Stimulated activated CD8-positive, alpha-beta memory T cell treated with anti-CD3 and anti-CD28 coated beads, Interleukin-15, amount 100 ng/mL, for 48 hours (primary cell): ENCODE results near the gene FBXO2.

Experiments
- DNase-seq, 2 donors: peaks; one replicate each; pipeline ENCODE4 v3.0.0-alpha.2; 2020; ENCODE audit warnings: low read depth in 2 of 2

The FBXO2 gene

GRCh38 chr1:11682287-11682771 lies 28.1 kb upstream of the FBXO2 start:
- no peak for DNase-seq

- DNase-seq: peak; percentile 82 to 84
Observed at GRCh38 chr1:11681071-11681771, 27.0 kb upstream of the FBXO2 start, which contains the start of gene MAD2L2. TSS of gene MAD2L2 (minus strand) at chr1:11681148. CDS start at chr1:11680601, 547 bp downstream.

GRCh38 chr1:11680270-11681070 lies 26.2 kb upstream of the FBXO2 start:
- no peak for DNase-seq

- no peak for DNase-seq
Observed at GRCh38 chr1:11678442-11678841, 24.2 kb upstream of the FBXO2 start.

GRCh38 chr1:11676386-11677103 lies 22.3 kb upstream of the FBXO2 start:
- DNase-seq: no peak

GRCh38 chr1:11675325-11675724 lies 21.1 kb upstream of the FBXO2 start:
- no peak for DNase-seq

GRCh38 chr1:11674488-11674887 lies 20.3 kb upstream of the FBXO2 start:
- DNase-seq: no peak

GRCh38 chr1:11673089-11673769 lies 19.0 kb upstream of the FBXO2 start:
- no peak for DNase-seq

GRCh38 chr1:11671544-11672286 lies 17.5 kb upstream of the FBXO2 start:
- DNase-seq: no peak

- DNase-seq: no peak
Observed at GRCh38 chr1:11671205-11671543, 16.9 kb upstream of the FBXO2 start.

GRCh38 chr1:11670747-11671146 lies 16.5 kb upstream of the FBXO2 start:
- no peak for DNase-seq

GRCh38 chr1:11668516-11668915 lies 14.3 kb upstream of the FBXO2 start:
- DNase-seq: no peak

GRCh38 chr1:11664336-11665065 lies 10.3 kb upstream of the FBXO2 start:
- DNase-seq: peak; percentile 36 to 62

- no peak for DNase-seq
Observed at GRCh38 chr1:11661103-11661502, 6.9 kb upstream of the FBXO2 start.

- no peak for DNase-seq
Observed at GRCh38 chr1:11659748-11660147, 5.5 kb upstream of the FBXO2 start.

GRCh38 chr1:11658542-11658941 lies 4.3 kb upstream of the FBXO2 start:
- DNase-seq: no peak

GRCh38 chr1:11657654-11658053 lies 3.4 kb upstream of the FBXO2 start:
- DNase-seq: no peak

GRCh38 chr1:11654939-11655808 lies 945 bp upstream of the FBXO2 start:
- DNase-seq: no peak

- DNase-seq: no peak
Observed at GRCh38 chr1:11653861-11654136, 430 bp downstream of the FBXO2 start.
